Limb (tissue), 2 donors: Measurements from ENCODE around the gene KRT28.
"Not testable (repeated sequence)": the region's sequence is repeated elsewhere in the genome, so short reads cannot be mapped to it uniquely, and the experiment has no call there.

ENCODE experiments used
- DNase-seq, 2 donors: peaks; one replicate each; pipeline ENCODE4 v3.0.0-alpha.2; 2016; ENCODE audit errors: extremely low spot score in 2 of 2

The KRT28 gene

GRCh38 chr17:40818733-40819527 is 19.2 kb upstream of the KRT28 start:
- DNase-seq: peak; percentile 77 to 92

DNA sequence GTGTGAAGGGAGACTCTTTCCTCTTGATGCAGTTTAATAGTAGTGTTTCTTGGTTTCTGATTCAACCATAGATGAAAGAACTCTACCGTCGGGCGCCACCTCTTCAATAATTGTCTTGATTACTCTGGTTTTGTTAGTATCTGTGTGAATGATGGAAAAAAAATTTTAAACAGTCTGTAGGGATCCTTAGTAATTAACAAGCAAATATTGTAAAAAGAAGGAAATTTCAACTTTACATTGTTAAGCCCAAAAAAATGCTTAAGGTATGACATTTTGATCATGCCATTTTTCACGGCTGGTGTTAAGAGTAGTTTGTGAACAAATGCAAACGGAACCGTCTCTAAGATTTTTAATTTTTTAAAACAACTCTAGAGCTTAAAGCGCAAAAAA is 18.6 kb upstream of the KRT28 start:
- DNase-seq: no peak

- DNase-seq: no peak
Measured at GRCh38 chr17:40817103-40817682, 17.4 kb upstream of the KRT28 start.

DNA sequence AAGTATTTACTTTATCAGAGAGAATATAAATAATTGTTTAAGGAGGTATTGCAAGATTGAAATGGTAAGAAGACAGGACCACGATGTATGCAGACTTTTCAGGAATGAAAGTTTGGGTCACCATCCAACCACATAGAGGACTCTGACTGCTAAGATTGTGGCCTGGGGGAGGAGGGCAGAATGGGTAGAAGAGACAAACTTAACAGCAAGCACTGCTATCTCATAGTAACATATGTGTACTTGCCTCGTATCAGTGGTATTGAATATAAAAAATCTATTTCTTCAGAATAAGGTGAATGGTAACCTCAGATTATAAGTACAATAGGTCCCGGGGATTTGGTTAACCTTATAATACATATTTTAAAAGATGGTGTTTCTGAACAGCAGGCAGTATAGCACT is 16.8 kb upstream of the KRT28 start:
- no peak for DNase-seq

DNA sequence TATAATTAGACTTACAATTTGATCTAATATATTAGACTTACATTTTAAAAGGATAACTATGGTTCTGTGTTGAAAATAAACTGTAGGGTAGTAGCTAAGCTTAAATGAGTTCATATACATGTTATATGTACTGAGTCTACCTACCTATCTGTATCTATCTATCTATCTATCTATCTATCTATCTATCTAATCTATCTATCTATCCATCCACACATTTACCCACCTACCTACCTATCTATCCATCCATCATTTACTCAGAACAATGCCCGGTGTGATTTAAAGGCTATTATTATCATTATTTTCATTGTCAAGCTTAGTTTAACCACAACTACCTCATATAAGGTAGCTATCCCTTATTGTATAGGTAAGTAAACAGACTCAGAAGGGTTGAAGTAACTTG is 15.6 kb upstream of the KRT28 start:
- DNase-seq: no peak

GRCh38 chr17:40814657-40815056 is 14.9 kb upstream of the KRT28 start:
- not testable (repeated sequence) for DNase-seq

DNA sequence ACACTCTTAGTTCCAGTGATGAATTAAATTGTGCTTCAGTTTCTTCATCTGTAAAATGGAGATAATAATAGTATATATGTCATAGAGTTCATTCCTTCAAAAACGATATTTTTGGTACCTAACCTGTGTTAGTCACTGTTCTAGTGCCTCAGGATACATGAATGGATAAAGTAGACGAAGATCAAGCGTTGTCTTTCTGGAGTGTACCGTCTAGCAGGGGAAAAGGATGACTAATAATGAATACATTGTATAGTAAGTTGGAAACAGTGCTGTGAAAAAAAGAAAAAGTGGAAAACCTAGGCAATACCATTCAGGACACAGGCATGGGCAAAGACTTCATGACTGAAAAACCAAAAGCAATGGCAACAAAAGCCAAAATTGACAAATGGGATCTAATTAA is 14.0 kb upstream of the KRT28 start:
- DNase-seq: no peak

- DNase-seq: no peak
Measured at GRCh38 chr17:40812639-40813038, 12.9 kb upstream of the KRT28 start.

DNA sequence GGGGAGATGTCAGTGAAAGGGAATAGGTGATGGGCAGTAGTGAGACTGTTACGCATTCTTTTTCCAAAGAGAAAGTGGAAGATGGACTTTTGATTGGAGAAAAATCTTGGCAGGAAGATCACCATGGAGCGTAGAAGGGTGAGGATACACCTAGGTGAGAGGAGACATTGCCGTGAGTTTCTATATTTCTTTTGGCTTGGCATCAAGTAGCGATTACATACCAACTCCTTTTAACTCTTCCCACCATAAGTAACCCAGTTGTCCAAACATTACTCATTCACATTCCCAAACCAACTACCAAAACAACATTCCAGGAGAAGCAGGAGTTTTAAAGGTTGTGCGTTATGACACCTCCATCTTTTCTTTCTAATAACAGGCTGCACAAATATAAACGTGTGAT is 10.7 kb upstream of the KRT28 start:
- DNase-seq: no peak

DNA sequence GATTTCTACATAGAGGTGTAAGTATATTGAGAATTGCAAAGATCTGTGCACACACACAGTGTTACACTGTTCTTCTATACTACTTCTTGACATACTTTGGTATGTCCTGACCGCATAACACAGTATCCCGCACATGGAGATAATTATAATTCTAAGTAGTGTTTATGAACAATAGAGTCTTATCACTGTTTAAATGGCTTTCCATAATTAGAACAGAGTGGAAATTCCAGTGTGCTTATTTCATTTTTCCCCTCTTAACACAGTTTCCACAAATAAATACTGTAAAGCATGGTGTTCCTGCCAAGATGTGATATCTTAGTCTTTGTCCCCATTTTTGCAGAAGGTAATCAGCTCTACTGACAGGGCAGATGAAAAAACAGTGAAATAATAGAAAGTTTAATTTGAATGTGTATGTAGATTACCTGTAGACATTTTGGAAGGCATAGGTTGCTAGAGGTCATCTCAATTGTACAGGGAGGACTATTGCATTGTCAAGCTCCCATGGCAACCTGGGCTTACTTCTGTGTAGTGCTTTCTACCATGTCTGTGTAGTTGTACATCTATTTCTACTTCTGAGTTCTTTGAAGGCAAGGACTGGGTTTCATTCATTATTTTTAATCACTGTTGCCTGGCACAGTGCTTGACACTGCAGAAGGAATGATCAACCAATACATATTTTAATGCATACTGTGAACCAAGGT is 10.1 kb upstream of the KRT28 start:
- DNase-seq: no peak

DNA sequence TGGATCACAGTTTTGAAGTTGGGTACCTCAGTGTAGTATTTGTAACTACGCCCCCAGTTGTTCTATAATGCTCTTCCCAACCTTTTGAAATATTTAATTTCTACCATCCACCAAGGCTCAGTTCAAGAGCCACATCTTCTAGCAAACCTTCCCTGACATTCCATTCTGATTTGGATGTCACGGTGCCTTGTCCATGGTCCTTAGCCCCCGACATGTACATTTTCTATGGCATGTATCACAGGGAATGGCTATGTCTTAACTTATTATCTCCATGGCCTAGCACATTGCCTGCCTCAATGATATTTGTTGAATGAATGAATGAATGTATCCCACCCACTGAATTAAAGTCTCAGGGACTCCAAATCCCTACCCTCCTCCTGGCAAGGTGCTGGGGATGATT is 6.4 kb upstream of the KRT28 start:
- DNase-seq: no peak

GRCh38 chr17:40803617-40804082 is 3.9 kb upstream of the KRT28 start:
- peak; percentile 69 to 84 for DNase-seq

DNA sequence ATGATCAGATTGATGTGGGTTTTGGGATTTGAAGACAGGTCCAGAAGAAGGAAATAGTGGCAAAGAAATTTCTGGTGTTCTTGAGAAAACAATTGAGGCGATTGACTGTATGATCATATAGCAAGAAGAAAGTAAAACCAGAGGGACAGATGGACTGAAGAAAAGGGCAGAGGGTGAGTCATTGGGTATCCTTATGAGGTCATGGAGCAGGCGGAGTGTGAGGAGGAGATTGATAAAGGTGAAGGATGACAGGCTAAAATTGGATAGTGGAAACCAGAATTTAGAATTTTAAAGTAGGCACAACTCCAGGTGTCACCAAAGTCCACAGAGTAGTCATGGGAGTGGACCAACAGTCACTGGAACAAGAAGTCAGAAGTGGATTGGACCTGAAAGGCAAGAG is 1.4 kb upstream of the KRT28 start:
- no peak for DNase-seq

DNA sequence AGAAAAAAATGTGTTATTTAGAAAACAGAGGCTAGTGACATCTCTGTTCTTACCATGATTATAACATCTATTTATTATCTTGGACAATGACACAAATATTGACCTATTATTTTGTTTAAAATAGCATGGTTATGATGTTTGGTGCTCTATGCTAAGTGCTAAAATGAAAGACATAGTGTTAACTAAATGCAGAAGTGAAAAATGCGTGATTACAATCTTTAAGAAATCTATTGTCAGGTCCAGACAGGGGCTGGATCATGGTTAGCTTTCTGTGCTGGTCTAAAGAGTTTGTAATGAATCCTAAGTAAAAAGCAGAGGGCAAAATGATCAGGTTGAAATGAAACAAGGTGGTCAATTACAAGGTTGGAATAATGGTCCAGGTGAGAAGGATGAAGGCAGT is 622 bp upstream of the KRT28 start:
- no peak for DNase-seq

GRCh38 chr17:40796846-40797245 is 2.9 kb downstream of the KRT28 start:
- no peak for DNase-seq

- DNase-seq: no peak
Measured at GRCh38 chr17:40795019-40795667, 4.6 kb downstream of the KRT28 start.

DNA sequence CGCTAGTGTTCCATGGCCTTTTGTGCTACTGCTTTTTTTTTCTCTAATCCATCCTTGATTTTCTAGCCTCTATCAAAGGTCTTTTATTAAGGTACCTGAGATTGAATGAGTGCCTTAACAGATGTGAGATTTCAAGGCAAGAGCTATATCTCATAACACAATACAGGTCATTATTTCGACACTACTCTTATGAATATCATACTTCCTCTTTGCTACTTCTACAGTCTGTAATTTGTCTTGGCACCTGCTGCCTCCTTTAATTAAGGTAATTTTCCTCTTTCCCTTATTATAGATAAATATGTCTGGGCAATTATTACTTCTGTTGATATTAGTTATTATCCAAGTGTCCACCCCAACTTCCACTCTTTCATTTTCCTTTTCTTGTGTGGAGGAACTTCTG is 5.3 kb downstream of the KRT28 start:
- no peak for DNase-seq

GRCh38 chr17:40793832-40794231 is 5.9 kb downstream of the KRT28 start:
- no peak for DNase-seq

- DNase-seq: peak in 1 of 2 donors; percentile 63
Measured at GRCh38 chr17:40791787-40792436, 7.8 kb downstream of the KRT28 start.

DNA sequence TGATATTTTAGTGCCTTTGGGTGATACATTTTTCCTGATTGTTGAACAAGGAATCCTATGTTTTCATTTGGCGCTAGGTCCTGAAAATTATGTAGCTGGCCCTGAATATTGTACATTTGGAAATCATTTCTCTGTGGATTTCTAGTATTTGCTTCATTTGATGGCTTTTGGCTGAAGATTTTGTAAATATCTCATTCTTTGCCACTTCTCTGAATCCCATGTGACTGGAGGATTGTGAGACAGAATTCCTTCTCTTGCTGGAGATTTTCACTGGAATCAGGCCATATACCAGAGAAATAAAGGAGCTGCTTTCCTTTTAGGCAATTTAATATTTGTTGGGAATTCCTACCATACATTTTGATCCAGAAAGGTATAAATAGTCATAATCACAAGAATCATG is 8.6 kb downstream of the KRT28 start:
- DNase-seq: no peak

DNA sequence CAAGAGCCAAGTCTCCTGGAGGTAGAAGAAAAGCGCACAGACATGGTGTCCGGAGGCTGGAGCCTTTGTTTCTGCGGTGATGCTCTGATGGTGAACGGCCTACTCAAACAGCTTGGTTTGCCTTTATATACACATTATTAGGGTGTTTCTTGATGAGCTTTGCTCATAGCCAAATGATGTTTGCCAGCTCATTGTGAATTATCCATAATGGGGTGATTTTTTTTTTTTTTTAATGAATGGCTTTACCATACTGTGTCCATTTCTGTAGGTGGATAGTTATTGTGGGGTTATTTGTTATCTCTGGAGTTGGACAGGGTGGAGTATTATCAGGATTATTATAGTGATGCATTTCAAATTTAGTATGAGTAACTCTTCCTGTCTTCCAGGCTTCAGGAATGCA is 17.3 kb downstream of the KRT28 start, which contains the start of gene KRT27:
KRT27 (minus strand) TSS at position 101 of the 400 bp plus-strand sequence; CDS start at position 44, 57 bp downstream.
- no peak for DNase-seq
